K562 treated with DMSO at 1 percent for 4 hours (cell line): ENCODE measurements around the gene CRYAB. TPM values are rescaled to one million over a fixed set of nuclear protein-coding genes. Genes with fewer than 3 reads are reported as not detected.

Source experiments
- total RNA-seq: library from RNA; unstranded; fragments of 300-600 nt; gene quantifications from 2 replicates; pipeline ENCODE4 v1.2.3, GENCODE V29; 2022; ENCODE audit not compliant: insufficient read depth

CRYAB gene, protein sequence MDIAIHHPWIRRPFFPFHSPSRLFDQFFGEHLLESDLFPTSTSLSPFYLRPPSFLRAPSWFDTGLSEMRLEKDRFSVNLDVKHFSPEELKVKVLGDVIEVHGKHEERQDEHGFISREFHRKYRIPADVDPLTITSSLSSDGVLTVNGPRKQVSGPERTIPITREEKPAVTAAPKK
- not detected in 2 replicates for total RNA-seq

DNA sequence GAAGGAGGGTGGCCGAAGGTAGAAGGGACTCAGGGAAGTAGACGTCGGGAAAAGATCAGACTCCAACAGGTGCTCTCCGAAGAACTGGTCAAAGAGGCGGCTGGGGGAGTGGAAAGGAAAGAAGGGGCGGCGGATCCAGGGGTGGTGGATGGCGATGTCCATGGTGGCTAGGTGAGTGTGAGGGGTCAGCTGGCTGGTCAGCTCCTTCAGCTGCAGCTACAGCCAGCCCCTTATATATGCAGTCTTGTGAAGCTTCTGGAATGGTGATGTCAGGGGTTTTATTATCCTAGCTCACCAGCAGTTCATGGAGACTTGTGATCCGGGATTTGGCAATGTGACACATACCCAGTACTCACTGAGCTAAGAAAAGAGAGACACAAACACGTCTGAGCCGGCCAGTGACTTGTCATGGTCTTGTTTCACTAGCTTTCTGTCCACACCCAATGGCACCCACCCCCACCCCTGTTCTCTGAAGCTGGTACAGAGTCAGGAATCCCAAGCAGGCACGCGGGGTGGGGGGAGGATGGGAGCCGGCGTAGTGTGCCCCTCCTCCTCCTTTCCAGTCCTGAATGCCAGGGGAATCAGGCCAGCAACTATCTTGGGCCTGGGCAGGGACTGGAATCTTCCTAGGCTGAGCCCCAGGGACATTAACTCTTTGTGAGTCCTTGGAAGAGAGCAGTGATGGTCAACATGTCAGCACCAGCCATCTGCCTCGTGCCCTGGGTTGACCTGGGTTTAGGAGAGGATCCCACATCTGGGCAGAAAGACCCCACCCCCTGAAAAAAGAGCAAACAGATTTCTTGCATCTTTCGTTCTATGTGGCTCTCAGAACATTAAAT, at the start of gene CRYAB:
Gene CRYAB (minus strand): TSS at position 208 of the 839 bp plus-strand sequence. CDS start 46 bp downstream, at position 162.

DNA sequence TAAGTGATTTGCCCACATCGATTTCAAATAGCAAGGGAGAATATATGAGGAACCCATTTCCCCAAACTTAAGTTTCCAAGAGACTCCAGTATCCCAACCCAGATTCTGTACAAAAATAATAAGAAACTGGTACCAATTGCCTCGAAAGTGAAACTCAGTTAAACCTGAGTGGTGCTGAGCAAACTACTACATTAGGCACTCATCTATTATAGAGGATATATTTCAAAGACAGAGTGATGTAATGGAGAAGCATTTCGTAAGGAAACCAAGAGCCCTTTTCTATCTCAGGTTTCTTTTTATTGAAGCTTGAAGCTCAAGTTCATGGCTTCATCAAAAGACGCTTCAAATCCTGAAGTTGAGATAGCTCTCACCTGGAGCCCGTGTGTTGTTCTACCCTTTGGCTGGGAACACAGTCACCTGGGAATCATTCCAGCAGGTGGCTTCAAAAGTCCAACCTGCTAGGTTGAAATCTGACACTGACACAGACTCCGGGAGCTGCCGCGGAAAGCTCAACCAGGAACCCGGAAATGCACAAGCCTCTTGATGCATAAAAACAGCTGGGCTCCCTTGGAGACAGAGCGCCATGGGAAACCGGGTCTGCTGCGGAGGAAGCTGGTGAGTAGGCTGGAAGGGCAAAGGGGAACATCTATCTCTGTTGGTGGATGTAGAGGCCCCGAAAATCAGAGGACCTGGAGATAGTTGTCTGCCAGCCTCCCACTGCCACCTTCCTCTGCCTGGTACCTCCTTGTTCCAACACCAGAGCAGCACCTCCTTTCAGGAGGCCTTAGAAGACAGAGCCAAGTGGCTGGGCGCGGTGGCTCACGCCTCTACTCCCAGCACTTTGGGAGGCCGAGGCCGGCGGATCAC, 7.1 kb upstream of the CRYAB start, which contains the start of gene C11orf52:
Gene C11orf52 (plus strand): TSS at position 524 of the 867 bp plus-strand sequence. CDS start 60 bp downstream, at position 584.

DNA sequence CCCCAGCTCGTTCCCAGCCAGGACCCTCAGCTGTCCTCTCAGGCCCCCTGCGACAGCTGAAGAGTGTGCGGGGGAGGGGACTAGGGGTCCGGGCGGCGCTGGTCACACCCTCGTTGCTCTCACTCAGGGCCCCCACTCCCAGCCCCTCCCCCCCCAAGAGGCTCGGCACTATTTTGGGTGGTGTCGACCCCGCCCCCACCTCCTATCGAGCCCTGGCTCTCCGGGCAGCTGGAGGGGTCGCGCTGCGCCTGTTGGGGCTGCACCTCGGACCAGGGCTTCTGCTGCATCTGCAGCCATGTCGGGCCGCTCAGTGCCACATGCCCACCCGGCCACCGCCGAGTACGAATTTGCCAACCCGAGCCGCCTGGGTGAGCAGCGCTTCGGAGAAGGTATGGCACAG, 965 bp upstream of the CRYAB start, which contains the start of gene HSPB2:
Gene HSPB2 (plus strand): TSS at position 200 of the 400 bp plus-strand sequence. CDS start 96 bp downstream, at position 296.

DNA sequence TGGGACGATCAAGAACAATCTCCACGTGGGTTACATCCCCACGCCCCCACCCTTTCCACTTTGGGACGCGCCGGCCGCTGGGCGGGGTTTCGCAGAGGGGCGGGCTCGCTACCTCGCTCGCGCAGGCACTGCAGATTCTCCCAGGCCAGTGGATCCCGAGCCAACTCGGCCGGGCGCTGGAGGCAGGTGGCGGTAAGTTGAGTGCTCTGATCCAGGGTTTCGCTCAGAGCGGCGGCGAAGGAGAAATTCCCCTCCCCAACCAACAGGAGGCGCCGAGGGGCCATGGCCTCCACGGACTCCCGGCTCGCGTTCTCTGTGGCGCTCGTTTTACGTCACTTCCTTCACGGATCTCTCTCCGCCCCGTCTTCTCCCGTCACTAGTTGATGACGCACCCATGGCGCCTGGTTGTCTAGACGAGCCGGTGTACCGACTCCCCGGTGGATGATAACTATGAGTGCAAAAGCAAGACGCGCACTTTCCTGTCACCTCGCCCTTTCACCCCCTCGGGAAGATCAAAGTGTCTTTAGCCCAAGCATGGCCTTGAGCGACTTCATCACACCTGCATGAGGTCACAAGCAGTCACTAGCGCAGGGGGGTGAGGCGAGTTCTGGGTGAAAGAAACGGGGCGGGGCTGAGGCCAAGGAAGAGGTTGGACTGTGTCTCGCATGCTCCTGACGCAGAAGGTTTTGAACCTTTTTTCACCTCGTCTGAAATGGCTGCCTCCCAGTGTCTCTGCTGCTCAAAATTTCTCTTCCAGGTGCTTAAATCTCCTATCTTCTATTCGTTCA, 32.5 kb downstream of the CRYAB start, which contains the start of the genes CFAP68 and FDXACB1:
Gene CFAP68 (plus strand): TSS at position 693 of the 788 bp plus-strand sequence. CDS start 20 bp downstream, at position 713.
Gene FDXACB1 (minus strand): TSS at position 317 of the 788 bp plus-strand sequence. CDS start 33 bp downstream, at position 284.

DNA sequence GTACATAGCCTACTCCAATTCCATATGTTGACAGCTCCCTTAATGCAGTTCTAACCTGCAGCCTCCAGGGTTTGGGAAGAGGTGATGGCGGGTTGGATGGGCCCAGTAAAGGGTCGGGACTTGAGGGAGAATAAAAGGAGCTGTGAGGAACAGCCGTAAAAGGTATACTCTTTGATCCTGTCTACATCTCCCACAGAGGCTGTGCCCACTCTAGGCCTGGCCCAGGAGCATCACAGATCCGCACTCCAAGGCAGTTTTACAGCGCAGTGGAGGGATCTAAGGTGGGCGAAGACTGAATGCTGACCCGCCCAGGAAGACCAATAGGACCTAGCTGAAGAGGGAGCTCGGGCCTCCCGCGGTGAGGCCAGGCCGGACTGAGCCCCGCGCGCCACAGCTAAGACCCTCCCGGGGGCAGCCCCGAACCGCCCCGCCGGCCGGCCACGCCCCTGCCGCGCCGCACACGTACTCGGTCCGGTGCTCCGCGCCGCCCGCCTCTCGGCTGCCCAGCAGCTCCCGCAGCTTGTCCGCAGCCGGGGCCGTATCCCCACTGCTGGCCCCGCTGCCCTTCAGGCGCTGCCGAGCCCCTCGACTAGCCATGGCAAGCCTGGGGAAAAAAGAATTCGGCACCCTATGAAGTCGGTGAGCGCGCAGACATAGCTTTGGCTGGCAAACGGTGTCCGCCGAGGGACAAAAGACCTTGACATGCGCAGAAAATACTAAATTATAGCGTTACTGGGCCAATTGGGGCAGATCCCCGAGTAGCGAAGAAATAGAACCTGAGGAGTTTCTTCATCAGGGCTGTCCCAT, 40.5 kb downstream of the CRYAB start, which contains the start of gene ALG9:
Gene ALG9 (minus strand): TSS at position 696 of the 807 bp plus-strand sequence. CDS start 99 bp downstream, at position 597.

Other genes with a start within 250 kb of the CRYAB start
- gene PPP2R1B, start 145.4 kb downstream of the CRYAB start, total RNA-seq: 10.3 and 13.1 TPM in 2 replicates
- gene ALG9, start 40.2 kb downstream of the CRYAB start, total RNA-seq: 13.7 and 16.7 TPM in 2 replicates
- gene FDXACB1, start 32.6 kb downstream of the CRYAB start, total RNA-seq: 0.74 and 0.84 TPM in 2 replicates
- 23.6 and 32.1 TPM in 2 replicates for gene CFAP68, start 32.2 kb downstream of the CRYAB start, total RNA-seq
- gene HSPB2, start 964 bp upstream of the CRYAB start, total RNA-seq: not detected in 2 replicates
- gene C11orf52, start 7.1 kb upstream of the CRYAB start, total RNA-seq: 0.71 TPM in 1 of 2 replicates, not detected in the other
- 1.4 and 1.9 TPM in 2 replicates for gene DIXDC1, start 25.6 kb upstream of the CRYAB start, total RNA-seq
- gene DLAT, start 113.6 kb upstream of the CRYAB start, total RNA-seq: 35.0 and 35.8 TPM in 2 replicates
- gene PIH1D2, start 162.2 kb upstream of the CRYAB start, total RNA-seq: 1.2 TPM in 1 of 2 replicates, not detected in the other
- 13.3 and 13.5 TPM in 2 replicates for gene NKAPD1, start 162.5 kb upstream of the CRYAB start, total RNA-seq
- 45.8 and 65.1 TPM in 2 replicates for gene TIMM8B, start 175.0 kb upstream of the CRYAB start, total RNA-seq
- gene SDHD, start 175.1 kb upstream of the CRYAB start, total RNA-seq: 96.8 and 108 TPM in 2 replicates